GM12874 (cell line): ENCODE data around the gene SCT.
A peak's percentile ranks its signal among the peaks of the same experiment; 100 is the strongest.

ENCODE experiments used
- TF ChIP-seq, protein P1 (sequence below): IDR thresholded peaks from 2 replicates; pipeline ENCODE4 v1.5.1; 2011; ENCODE audit warnings: low read depth, mild to moderate bottlenecking, control low read depth, low read length, moderate library complexity; ENCODE audit not compliant: insufficient read depth

The SCT gene

DNA sequence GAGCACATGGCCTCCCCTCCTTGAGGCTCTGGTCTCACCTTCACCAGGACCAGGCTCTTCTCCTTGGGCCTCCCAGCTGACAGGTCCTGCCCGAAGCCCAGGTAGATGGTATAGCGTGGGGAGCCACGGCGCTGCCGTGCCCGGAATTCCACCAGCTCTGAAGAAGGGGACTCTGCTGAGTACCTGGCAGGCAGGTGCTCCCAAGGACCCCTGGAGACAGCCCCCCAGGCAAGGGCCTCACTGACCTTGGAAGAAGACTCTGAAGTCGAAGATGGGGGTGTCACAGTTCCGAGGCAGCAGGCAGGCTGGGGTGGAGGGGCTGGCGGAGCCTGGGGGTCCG is 14.1 kb downstream of the SCT start:
- TF ChIP-seq, protein P1, sequence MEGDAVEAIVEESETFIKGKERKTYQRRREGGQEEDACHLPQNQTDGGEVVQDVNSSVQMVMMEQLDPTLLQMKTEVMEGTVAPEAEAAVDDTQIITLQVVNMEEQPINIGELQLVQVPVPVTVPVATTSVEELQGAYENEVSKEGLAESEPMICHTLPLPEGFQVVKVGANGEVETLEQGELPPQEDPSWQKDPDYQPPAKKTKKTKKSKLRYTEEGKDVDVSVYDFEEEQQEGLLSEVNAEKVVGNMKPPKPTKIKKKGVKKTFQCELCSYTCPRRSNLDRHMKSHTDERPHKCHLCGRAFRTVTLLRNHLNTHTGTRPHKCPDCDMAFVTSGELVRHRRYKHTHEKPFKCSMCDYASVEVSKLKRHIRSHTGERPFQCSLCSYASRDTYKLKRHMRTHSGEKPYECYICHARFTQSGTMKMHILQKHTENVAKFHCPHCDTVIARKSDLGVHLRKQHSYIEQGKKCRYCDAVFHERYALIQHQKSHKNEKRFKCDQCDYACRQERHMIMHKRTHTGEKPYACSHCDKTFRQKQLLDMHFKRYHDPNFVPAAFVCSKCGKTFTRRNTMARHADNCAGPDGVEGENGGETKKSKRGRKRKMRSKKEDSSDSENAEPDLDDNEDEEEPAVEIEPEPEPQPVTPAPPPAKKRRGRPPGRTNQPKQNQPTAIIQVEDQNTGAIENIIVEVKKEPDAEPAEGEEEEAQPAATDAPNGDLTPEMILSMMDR: no peak

DNA sequence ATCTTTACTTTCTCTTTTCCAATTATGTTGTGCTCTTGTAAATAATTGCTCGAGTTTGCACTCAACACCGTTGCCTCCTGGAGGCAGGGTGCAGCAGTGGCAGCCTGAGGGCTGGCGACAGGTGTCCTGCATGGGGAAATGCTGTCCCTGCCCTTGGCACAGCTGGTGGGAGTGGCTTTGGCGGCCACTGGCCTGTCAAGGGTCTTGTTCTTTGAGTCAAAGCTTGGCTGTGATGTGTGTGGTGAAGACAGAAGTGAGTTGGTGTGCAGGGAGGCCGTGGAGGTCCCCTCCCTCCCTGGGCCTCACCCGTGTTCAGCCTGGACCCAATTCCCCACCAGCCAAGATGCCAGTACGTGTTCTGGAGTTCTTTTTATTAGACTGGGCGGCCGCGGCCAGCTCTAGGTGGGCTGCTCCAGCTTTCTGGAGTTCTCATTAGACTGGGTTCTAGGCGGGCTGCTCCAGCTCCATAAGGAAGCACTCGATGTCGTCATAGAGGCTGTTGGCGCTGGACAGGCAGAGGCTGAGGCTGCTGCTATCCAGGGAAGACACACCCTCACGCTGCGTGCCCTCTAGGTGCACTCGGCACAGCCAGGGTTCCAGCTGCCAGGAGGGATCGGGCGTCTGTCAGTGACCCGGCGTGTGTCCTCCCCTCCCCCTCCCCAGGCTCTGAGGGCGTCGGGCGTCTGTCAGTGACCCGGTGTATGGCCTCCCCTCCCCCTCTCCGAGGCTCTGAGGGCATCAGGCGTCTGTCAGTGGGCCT is 14.6 kb downstream of the SCT start:
- TF ChIP-seq, protein P1: peak; percentile 27; the same call in 1 of the 2 replicates

DNA sequence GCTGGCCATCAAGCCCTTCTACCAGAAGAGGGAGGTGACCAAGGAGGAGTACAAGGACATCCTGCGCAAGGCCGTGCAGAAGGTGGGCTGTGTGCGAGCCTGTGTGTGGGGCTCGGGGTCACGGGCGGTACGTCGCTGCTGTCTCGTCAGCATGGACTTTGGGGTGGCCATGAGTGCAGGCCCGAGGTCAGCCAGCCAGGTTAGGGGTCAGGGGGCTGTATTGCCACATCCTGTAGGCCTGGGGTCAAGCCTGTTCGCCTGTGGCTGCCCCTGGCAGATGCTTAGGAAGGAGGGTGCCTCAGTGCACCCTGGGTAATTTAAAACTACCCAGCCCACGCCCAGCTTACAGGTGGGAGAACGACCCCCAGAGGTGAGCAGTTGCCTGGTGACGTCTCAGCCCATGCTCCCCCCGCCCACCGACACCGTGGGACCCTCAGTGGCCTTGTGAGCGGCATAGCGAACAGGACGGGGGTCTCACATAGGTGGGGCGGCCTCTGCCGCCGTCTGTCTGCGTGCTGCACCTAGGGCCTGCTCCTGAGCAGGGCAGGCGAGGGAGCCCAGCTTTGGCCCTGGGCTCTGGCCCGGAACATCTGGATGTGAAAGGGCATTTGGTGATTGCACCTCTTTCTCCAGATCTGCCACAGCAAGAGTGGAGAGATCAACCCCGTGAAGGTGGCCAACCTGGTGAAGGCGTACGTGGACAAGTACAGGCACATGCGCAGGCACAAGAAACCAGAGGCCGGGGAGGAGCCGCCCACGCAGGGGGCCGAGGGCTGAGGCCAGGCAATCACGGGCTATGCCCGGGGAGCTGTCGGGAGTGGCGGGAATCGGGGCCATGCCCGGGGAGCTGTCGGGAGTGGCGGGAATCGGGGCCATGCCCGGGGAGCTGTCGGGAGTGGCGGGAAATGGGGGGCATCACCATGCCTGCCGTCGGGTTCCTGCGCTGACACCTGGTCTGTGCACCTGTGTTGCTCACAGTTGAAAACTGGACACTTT is 15.7 kb downstream of the SCT start:
- TF ChIP-seq, protein P1: no peak

DNA sequence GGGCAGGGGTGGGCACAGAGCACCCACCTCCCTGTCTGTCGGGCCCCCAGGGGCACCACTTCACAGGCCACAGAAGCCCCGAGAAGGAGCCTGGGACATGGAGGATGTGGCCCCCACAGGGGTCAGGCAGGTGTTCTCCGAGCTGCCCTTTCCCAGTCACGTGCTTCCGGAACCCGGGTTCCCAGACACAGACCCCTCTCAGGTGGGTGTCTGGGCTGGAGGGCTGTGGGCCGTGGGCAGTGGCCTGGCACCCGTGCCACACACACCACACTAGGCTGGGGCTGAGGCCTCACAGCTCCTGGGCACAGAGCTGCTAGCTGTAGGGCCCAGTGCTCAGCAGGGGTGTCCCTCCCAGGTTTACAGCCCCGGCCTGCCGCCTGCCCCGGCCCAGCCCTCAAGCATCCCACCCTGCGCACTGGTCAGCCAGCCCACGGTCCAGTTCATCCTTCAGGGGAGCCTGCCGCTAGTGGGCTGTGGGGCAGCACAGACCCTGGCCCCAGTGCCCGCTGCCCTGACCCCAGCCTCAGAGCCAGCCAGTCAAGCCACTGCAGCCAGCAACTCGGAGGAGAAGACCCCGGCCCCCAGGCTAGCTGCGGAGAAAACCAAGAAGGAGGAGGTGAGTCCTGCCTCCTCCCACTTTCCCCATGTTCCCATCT is 16.7 kb downstream of the SCT start:
- TF ChIP-seq, protein P1: no peak

DNA sequence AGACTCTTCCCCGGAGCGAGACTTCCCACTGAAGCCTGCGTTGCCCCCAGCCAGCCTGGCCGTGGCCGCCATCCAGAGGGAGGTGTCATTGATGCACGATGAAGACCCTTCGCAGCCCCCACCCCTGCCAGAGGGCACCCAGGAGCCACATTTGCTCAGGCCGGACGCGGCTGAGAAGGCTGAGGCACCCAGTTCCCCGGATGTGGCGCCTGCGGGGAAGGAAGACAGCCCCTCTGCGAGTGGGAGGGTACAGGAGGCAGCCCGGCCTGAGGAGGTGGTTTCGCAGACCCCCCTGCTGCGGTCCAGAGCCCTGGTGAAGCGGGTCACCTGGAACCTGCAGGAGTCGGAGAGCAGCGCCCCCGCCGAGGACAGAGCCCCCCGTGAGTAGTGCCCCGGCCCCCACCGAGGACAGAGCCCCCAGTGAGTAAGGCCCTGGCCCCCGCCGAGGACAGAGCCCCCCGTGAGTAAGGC is 17.6 kb downstream of the SCT start:
- TF ChIP-seq, protein P1: no peak

DNA sequence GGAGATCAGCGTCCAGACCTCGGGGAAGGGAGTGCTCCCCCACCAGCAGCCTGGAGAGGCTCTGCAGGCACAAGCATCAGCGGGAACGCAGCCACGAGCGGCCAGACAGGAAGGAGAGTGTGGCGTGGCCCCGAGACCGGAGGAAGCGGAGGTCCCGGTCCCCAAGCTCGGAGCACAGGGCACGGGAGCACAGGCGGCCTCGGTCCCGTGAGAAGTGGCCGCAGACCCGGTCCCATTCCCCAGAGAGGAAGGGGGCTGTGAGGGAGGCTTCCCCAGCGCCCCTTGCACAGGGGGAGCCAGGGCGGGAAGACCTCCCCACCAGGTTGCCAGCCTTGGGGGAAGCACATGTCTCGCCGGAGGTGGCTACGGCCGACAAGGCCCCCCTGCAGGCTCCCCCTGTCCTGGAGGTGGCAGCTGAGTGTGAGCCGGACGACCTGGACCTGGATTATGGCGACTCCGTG is 18.2 kb downstream of the SCT start:
- TF ChIP-seq, protein P1: no peak
